Keratinocyte (primary cell): ENCODE measurements around the gene KLHDC7A.

Experiments used
- CTCF ChIP-seq, 3 experiments: IDR thresholded peaks in 1 of 3; conservative IDR thresholded peaks in 1 of 3; optimal IDR thresholded peaks in 1 of 3; 2 replicates in 2 of 3; 3 replicates in 1 of 3; pipeline versions ENCODE3 to v1.5.1; 2011; ENCODE audit warnings: low read length in 3 of 3, mild to moderate bottlenecking in 3 of 3, moderate library complexity in 2 of 3, control low read depth in 1 of 3, inconsistent platforms in 1 of 3; ENCODE audit not compliant: insufficient read depth in 2 of 3; ENCODE audit errors: extremely low read depth in 1 of 3
- EZH2 ChIP-seq: IDR thresholded peaks from one replicate; pipeline ENCODE4 v1.6.1; 2012; ENCODE audit warnings: inconsistent platforms, mild to moderate bottlenecking, low read length, moderate library complexity

GRCh38 chr1:18447509-18448220 lies 33.1 kb upstream of the KLHDC7A start:
- TF ChIP-seq CTCF (optimal IDR thresholded peaks at IDR 0.05 in 1 of 3, IDR thresholded peaks at IDR 0.05 in 1 of 3, conservative IDR thresholded peaks at IDR 0.05 in 1 of 3; ENCODE audit: extremely low read depth in 1 of 3, insufficient read depth in 2 of 3, low read length in 3 of 3) (no peak), EZH2 (no peak)
